ENCODE results near the gene INSIG2. TPM values are rescaled to one million over a fixed set of nuclear protein-coding genes. Genes with fewer than 3 reads are reported as not detected.

The INSIG2 gene
- total RNA-seq, 1 donor from 2014 or later: 16.8 TPM

GRCh38 chr2:118049140-118049815, 39.0 kb upstream of the INSIG2 start:
- ChIA-PET POLR2A (no interaction called here), CTCF (interaction anchor here (8.7 kb wide), 1 partner anchor 11 kb away, joined by 342 read pairs; no protein-coding TSS in a partner anchor)
- Mint-ChIP-seq H3K27ac (no peak overlapping the region), H3K9me3 (no peaks in the 10 kb centered on the region), H3K27me3 (peaks cover 9% of the 10 kb centered on the region), H3K4me3 (no peak overlapping the region), H3K36me3 (ENCODE audit: low read depth) (no peaks in the 10 kb centered on the region), H3K4me1 (peaks cover 10% of the 10 kb centered on the region)
- ATAC-seq (ENCODE audit: low read depth) (no peak), DNase-seq (no peak)
- TF ChIP-seq CTCF (IDR thresholded peaks at IDR 0.05): no peak
- intact Hi-C loops (cut with micrococcal nuclease): loop anchor here (10.0 kb wide), 1 partner anchor 1216 kb away; no protein-coding TSS in a partner anchor

GRCh38 chr2:118049816-118050140, 38.5 kb upstream of the INSIG2 start:
- no peak for TF ChIP-seq CTCF (IDR thresholded peaks at IDR 0.05)
- no peaks in the 10 kb centered on the region for H3K36me3 Mint-ChIP-seq (ENCODE audit: low read depth)
- intact Hi-C loops (cut with micrococcal nuclease): loop anchor here (10.0 kb wide), 1 partner anchor 1215 kb away; no protein-coding TSS in a partner anchor
- ChIA-PET POLR2A (no interaction called here), CTCF (interaction anchor here (8.7 kb wide), 1 partner anchor 10 kb away, joined by 342 read pairs; no protein-coding TSS in a partner anchor)
- H3K27ac Mint-ChIP-seq: no peak overlapping the region
- ATAC-seq (ENCODE audit: low read depth) (no peak), DNase-seq (no peak)
- no peaks in the 10 kb centered on the region for H3K9me3 Mint-ChIP-seq
- H3K4me1 Mint-ChIP-seq: peaks cover 15% of the 10 kb centered on the region
- H3K4me3 Mint-ChIP-seq: no peak overlapping the region
- peaks cover 5% of the 10 kb centered on the region for H3K27me3 Mint-ChIP-seq

- no peak for ATAC-seq (ENCODE audit: low read depth)
- POLR2A ChIA-PET: no interaction called here
- TF ChIP-seq CTCF (IDR thresholded peaks at IDR 0.05): no peak
- Mint-ChIP-seq H3K9me3 (no peaks in the 10 kb centered on the region), H3K4me3 (no peak overlapping the region), H3K4me1 (peaks cover 21% of the 10 kb centered on the region), H3K36me3 (ENCODE audit: low read depth) (no peaks in the 10 kb centered on the region), H3K27ac (no peak overlapping the region), H3K27me3 (peaks cover 4% of the 10 kb centered on the region)
- intact Hi-C loops (cut with micrococcal nuclease): no loop called here
- no peak for DNase-seq
- CTCF ChIA-PET: interaction anchor here (8.7 kb wide), 1 partner anchor 9 kb away, joined by 342 read pairs; no protein-coding TSS in a partner anchor
Measured at GRCh38 chr2:118050386-118050785, 37.9 kb upstream of the INSIG2 start.

GRCh38 chr2:118050974-118051373, 37.3 kb upstream of the INSIG2 start:
- DNase-seq (no peak), ATAC-seq (ENCODE audit: low read depth) (no peak)
- Mint-ChIP-seq H3K27me3 (peaks cover 3% of the 10 kb centered on the region), H3K36me3 (ENCODE audit: low read depth) (no peaks in the 10 kb centered on the region), H3K4me1 (peaks cover 27% of the 10 kb centered on the region), H3K9me3 (no peaks in the 10 kb centered on the region), H3K4me3 (no peak overlapping the region), H3K27ac (no peak overlapping the region)
- TF ChIP-seq CTCF (IDR thresholded peaks at IDR 0.05): no peak
- POLR2A ChIA-PET: no interaction called here
- intact Hi-C loops (cut with micrococcal nuclease): no loop called here
- CTCF ChIA-PET: interaction anchor here (8.7 kb wide), 1 partner anchor 9 kb away, joined by 342 read pairs; no protein-coding TSS in a partner anchor

GRCh38 chr2:118051826-118052358, 36.4 kb upstream of the INSIG2 start:
- H3K9me3 Mint-ChIP-seq: no peaks in the 10 kb centered on the region
- H3K4me1 Mint-ChIP-seq: peaks cover 33% of the 10 kb centered on the region
- no peak for DNase-seq
- no peak for ATAC-seq (ENCODE audit: low read depth)
- POLR2A ChIA-PET: interaction anchor here (0.6 kb wide), 1 partner anchor 42 kb away, joined by 3 read pairs; no protein-coding TSS in a partner anchor
- CTCF ChIA-PET: interaction anchor here (1.2 to 8.7 kb wide), 2 partner anchors 8 to 804 kb away, joined by 3 to 342 read pairs; no protein-coding TSS in a partner anchor
- H3K36me3 Mint-ChIP-seq (ENCODE audit: low read depth): no peaks in the 10 kb centered on the region
- intact Hi-C loops (cut with micrococcal nuclease): no loop called here
- no peak overlapping the region for H3K4me3 Mint-ChIP-seq
- no peak for TF ChIP-seq CTCF (IDR thresholded peaks at IDR 0.05)
- H3K27me3 Mint-ChIP-seq: no peaks in the 10 kb centered on the region
- H3K27ac Mint-ChIP-seq: no peak overlapping the region
